GM21367 (cell line): ENCODE results near the gene SCUBE2.

Experiments
- ATAC-seq: cut with Tn5 transposase; IDR thresholded peaks from one replicate; pipeline ENCODE4 v1.9.1; 2021; ENCODE audit not compliant: unreplicated experiment

SCUBE2 gene

DNA sequence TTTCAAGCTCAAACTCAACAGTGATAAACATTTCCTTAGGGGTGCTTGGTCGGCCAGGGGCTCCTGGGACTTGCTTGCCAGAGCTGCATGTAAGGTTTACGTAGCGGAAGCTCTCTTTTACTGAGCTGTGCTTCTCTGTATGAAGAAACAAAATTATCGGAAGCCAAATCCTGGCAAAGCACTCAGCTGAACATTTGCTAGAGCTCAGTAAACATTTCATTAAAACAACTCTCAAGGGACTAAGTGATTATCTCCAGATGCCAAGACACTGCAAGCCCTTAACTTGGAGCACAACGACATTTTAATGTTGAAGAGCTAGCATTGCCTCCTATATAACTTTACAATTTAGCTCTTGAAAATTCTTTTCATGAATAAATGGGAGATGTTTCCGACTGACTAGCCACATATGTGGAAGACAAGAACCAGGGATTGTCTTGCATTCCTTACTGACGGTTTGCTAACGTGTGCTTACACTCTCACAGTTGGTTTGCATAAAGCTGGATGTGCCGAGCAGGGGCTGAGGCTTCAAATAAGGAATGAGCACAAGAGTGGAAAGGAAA, 43.4 kb downstream of the SCUBE2 start:
- no peak for ATAC-seq

- ATAC-seq: no peak
These were observed 44.9 kb downstream of the SCUBE2 start for GRCh38 chr11:9046481-9046880.

DNA sequence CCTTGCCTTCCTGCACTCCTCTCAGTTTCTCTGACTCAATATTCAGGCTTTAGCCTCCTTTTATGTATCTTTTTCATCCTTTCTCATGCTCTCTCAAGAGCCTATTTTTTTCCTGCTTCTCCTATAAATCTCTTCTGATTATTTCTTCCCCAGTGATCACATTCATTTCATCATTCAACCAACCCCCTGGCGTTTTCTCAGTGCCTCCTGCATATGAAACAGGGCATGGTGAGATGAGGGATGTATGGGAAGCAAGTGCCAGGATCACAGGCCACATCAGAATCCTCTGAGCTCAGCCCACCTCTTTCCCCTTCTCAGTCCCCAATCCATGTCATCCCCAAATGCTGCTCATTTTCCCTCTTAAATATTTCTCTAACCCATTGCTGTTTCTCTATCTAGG, 48.9 kb downstream of the SCUBE2 start:
- ATAC-seq: no peak

DNA sequence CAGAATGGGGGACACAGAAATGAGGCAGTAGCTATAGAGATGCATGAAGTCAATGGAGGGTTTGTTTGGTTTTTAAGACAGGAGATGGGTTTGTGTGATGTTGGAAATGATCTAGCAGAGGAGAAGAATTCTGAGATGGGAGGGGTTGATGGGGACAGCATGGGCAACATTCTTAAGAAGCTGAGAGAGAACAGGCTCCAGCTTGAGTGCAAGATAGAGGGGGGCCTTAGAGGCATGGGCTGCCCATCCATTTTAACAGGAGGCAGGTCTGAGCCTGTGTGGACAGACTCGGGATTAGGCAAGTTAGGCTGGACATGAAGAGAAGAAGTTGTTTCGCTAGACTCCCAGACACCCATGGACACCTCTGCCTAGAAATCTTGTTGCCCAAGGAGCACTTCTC, 49.7 kb downstream of the SCUBE2 start:
- no peak for ATAC-seq

DNA sequence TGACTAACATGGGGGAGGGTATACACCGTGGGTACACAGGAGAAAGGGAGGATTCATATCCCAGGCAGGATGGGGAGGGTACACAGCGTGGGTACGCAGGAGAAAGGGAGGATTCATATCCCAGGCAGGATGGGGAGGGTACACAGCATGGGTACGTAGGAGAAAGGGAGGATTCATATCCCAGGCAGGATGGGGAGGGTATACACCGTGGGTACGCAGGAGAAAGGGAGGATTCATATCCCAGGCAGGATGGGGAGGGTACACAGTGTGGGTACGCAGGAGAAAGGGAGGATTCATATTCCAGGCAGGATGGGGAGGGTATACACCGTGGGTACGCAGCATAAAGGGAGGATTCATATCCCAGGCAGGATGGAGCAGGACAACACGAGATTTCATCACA, 51.0 kb downstream of the SCUBE2 start:
- no peak for ATAC-seq

DNA sequence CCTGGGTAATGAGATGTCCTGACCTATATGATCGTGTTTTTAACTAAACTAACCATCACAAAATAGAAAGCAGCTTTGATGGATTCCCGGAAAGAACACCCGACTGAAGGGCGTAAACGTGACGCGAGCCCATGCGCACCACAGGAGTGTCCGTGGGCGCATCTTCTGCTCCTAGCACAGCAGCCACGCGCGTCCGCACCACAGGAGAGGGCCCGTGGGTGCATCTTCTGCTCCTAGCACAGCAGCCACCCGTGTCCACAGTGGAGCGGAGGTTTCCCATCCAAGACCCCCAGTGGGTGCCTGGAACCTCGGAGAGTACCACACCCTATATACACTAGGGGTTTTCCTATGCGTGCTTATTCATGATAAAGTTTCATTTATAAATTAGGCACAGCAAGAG, 51.5 kb downstream of the SCUBE2 start:
- ATAC-seq: no peak

GRCh38 chr11:9039198-9039597, 52.2 kb downstream of the SCUBE2 start:
- ATAC-seq: no peak

DNA sequence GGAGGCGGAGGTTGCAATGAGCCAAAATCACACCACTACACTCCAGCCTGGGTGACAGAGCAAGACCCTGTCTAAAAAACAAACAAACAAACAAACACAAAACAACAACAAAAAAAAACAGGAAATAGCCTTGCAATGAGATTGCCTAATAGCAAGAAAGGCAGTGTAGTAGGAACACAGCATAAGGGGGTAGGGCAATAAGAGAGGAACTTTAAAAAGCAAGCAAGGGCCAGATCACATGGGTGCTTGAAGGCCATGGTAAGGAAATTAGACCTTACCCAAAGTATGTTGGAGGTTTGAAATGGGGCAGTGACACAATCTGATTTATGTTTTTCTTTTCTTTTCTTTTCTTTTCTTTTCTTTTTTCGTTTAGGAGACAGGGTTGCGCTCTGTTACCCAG, 52.9 kb downstream of the SCUBE2 start:
- ATAC-seq: no peak

GRCh38 chr11:9037963-9038362, 53.4 kb downstream of the SCUBE2 start:
- no peak for ATAC-seq

DNA sequence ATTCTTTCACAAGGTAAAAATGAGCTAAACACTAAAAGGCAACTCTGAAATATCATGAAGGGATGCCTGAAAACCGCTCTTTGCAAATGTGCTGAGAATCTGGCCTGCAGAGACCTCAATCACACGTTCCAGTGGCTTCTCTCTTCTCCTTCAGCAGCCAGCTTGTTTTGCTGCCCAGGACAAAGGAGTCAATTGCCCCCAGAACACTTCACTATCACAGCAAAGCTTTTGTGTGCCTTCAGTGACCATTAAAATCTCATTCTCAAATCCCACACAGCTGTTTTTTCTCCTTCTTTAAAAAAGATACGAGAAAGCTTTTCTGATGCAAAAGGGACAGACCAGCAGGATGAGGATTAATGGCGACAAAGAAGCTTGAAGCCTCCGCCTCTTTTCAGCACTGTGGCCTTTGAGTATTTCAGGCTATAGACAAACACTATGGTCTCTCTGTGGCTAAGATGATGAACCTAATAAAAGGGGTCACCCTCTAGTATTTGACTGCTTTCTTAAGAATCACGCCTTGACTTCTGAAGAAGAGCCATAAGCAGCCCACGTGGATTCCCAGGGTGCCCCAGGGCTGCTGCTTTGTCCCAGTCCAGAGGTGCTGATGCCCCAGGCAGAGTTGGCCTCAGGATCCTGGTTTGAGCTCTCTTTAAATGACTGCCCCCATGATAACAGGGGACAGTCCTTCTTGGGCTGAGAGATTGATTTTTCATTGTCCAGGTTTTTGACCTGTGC, 54.2 kb downstream of the SCUBE2 start:
- no peak for ATAC-seq

- ATAC-seq: no peak
These were observed 60.8 kb downstream of the SCUBE2 start for GRCh38 chr11:9030601-9031000.

DNA sequence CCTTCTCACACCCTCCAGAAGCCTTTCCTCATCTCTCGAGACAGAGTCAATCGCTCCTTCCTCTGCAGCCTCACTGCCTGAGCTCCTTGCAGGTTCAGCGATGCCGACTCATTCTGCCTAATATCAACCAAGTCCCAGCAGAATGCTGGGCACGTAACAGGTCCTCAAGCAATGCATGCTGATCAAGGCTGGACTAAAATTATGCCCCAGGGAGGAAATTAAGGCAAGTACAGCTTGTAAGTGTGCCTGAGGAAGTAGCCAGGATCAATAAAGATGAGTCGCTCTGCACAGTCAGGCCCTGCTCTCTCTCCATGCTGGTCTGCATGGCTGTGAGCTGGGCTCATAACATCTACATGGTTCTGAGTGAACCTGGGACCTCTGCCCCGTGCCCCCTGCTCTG, 62.0 kb downstream of the SCUBE2 start:
- ATAC-seq: no peak

DNA sequence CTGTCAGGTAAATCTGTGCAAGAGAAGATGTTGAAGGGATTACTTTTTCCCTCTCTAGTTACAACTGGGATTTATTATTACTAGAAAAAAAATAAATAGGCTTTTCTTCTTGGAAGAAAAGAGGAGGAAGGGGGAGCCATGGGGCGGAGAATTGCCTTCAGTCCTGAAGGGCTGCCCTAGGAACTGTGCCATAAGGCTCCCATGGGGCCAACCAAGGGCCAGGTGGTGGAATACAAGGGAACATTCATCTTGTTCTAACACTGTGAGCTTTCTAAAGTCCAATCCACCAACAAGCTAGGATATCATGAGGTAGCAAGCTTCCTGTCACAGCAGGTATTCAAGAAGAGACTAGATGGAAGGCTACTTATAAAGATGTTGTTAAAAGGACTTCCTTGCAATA, 62.8 kb downstream of the SCUBE2 start:
- ATAC-seq: no peak

- ATAC-seq: no peak
These were observed 66.1 kb downstream of the SCUBE2 start for GRCh38 chr11:9025101-9025850.

GRCh38 chr11:9022961-9023680, 68.3 kb downstream of the SCUBE2 start:
- no peak for ATAC-seq

GRCh38 chr11:9020916-9021315, 70.5 kb downstream of the SCUBE2 start:
- no peak for ATAC-seq

- ATAC-seq: no peak
These were observed 71.5 kb downstream of the SCUBE2 start for GRCh38 chr11:9019861-9020260.

DNA sequence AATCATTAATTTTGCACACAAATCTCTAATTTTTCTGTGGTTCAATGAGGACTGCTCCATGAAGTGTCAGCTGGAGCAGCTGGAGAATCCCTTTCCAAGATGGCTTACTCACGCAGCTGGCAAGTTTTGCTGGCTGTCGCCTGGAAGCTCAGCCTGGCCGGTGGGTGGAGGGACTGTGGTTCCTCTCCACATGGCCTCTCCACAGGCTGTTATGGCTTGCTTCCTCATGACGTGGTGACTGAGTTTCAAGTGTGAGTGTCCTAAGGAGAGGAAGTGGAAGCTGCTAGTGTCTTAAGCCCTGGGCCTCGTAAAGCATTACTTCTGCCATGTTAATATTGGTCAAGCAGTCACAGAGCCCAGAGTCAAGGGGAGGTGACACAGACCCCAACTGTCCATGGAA, 73.6 kb downstream of the SCUBE2 start:
- ATAC-seq: no peak

GRCh38 chr11:9016916-9017642, 74.3 kb downstream of the SCUBE2 start:
- no peak for ATAC-seq

DNA sequence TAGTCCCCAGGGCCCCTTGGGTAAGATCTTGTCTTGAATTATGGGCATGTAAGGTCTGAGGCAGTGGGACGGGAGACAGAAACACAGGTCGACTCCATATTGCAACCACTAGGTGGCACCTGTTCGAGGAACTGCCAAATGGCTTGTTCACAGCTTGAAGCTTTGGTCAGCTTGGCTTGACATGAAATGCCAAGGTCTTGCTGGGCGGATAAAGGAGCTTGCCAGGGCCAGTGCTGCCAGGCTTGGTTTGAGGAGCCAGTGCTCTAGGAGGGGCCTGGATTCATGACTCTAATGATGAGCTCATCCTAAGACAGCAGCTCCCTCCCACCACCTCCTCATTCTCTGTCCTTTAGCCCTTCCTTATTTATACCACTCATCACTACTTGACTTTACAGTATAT, 75.7 kb downstream of the SCUBE2 start:
- ATAC-seq: no peak

GRCh38 chr11:9014826-9015225, 76.6 kb downstream of the SCUBE2 start:
- no peak for ATAC-seq
